ENCODE results near the gene CEP89.

CEP89 gene

DNA sequence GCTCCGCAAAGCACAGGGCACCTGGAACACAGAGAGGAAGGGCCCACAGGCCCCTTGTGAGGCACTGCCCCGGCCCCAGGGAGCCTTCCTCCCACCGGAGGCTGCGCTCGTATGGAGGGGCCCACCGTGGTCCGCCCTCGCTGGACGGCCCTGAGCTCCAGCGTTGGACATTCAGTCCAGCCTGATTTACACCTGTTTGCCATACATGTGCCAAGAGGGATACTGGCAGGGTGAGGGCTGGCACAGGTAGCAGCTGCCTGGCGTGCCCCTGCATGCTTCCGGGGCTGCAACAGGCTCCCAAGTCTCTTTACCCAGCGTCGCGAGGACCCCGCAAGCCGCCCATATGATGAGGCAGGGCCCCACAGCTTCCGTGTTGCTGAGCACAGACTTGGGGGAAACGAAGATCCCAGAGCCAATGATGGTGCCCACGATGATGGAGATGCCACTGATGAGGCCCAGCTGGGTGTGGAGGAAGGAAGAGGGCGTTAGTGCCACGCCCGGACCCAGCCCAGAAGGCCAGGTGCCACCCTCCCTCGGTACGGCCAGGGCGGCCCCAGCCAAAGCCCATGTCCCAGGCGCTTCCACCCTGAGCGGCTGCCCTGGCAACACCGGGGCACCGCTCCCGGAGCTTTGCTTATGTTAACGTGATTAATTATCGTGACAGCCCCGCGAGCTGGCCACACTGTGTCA lies 107.3 kb downstream of the CEP89 start:
- Histone ChIP-seq H3K79me2 (ENCODE audit: low read length) (no peaks in the 10 kb centered on the region), H3K9ac (ENCODE audit: low read length) (no peak overlapping the region), H3K27me3 (replicated peaks; ENCODE audit: insufficient read depth, low read length) (no peaks in the 10 kb centered on the region; the same call in 1 of the 2 replicates), H3K4me2 (ENCODE audit: low read depth, low read length) (no peak overlapping the region), H3K4me1 (ENCODE audit: low read length) (no peaks in the 10 kb centered on the region), H2AFZ (ENCODE audit: low read length) (no peak overlapping the region), H4K20me1 (ENCODE audit: insufficient read depth, low read length) (no peaks in the 10 kb centered on the region), H3K9me2 (replicated peaks; ENCODE audit: insufficient read depth, low read length) (no peaks in the 10 kb centered on the region), H3K9me3 (replicated peaks; ENCODE audit: insufficient read depth, low read length) (no peaks in the 10 kb centered on the region), H3F3A (ENCODE audit: insufficient read depth, low read length) (no peaks in the 10 kb centered on the region), H3K36me3 (replicated peaks; ENCODE audit: insufficient read depth, low read length) (no peaks in the 10 kb centered on the region), H3K4me3 (ENCODE audit: low read length) (no peak overlapping the region), H3K27ac (ENCODE audit: low read length) (no peak overlapping the region)
- no peak for TF ChIP-seq EZH2 (optimal IDR thresholded peaks at IDR 0.05; ENCODE audit: low read depth, low read length)
- no peak for TF ChIP-seq EZH2phosphoT487 (IDR thresholded peaks at IDR 0.05; ENCODE audit: low read length)
- TF ChIP-seq, protein P1, sequence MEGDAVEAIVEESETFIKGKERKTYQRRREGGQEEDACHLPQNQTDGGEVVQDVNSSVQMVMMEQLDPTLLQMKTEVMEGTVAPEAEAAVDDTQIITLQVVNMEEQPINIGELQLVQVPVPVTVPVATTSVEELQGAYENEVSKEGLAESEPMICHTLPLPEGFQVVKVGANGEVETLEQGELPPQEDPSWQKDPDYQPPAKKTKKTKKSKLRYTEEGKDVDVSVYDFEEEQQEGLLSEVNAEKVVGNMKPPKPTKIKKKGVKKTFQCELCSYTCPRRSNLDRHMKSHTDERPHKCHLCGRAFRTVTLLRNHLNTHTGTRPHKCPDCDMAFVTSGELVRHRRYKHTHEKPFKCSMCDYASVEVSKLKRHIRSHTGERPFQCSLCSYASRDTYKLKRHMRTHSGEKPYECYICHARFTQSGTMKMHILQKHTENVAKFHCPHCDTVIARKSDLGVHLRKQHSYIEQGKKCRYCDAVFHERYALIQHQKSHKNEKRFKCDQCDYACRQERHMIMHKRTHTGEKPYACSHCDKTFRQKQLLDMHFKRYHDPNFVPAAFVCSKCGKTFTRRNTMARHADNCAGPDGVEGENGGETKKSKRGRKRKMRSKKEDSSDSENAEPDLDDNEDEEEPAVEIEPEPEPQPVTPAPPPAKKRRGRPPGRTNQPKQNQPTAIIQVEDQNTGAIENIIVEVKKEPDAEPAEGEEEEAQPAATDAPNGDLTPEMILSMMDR (IDR thresholded peaks at IDR 0.05; ENCODE audit: low read length), result no peak
- no peak for DNase-seq

DNA sequence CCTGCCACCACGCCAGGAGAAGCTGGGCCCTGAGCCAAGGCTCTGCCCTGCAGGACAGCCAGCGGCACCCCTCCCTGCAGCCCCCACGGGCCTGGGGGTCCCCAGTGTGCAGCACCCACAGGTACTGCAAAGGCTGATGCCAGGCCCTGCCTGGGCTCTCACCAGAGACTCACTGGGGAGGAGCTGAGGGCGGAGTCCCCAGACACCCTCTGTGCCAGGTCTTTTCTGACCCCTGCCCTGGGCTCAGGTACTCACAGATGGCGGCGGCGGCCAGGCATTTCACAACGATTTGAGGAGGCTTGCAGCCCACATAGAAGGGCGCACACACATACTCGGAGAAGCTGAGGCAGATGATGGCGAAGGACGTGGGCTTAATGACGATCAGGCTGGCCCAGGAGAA lies 107.9 kb downstream of the CEP89 start:
- Histone ChIP-seq H4K20me1 (ENCODE audit: insufficient read depth, low read length) (no peaks in the 10 kb centered on the region), H3K9me3 (replicated peaks; ENCODE audit: insufficient read depth, low read length) (no peaks in the 10 kb centered on the region), H3K27ac (ENCODE audit: low read length) (no peak overlapping the region), H3F3A (ENCODE audit: insufficient read depth, low read length) (no peaks in the 10 kb centered on the region), H3K27me3 (replicated peaks; ENCODE audit: insufficient read depth, low read length) (no peaks in the 10 kb centered on the region; the same call in 1 of the 2 replicates), H3K9me2 (replicated peaks; ENCODE audit: insufficient read depth, low read length) (no peaks in the 10 kb centered on the region), H3K36me3 (replicated peaks; ENCODE audit: insufficient read depth, low read length) (no peaks in the 10 kb centered on the region), H3K4me3 (ENCODE audit: low read length) (no peak overlapping the region), H3K4me1 (ENCODE audit: low read length) (no peaks in the 10 kb centered on the region), H3K79me2 (ENCODE audit: low read length) (no peaks in the 10 kb centered on the region), H3K9ac (ENCODE audit: low read length) (no peak overlapping the region), H2AFZ (ENCODE audit: low read length) (no peak overlapping the region), H3K4me2 (ENCODE audit: low read depth, low read length) (no peak overlapping the region)
- no peak for DNase-seq
- TF ChIP-seq EZH2phosphoT487 (IDR thresholded peaks at IDR 0.05; ENCODE audit: low read length), result no peak
- TF ChIP-seq EZH2 (optimal IDR thresholded peaks at IDR 0.05; ENCODE audit: low read depth, low read length), result no peak
- TF ChIP-seq, protein P1 (IDR thresholded peaks at IDR 0.05; ENCODE audit: low read length), result no peak

DNA sequence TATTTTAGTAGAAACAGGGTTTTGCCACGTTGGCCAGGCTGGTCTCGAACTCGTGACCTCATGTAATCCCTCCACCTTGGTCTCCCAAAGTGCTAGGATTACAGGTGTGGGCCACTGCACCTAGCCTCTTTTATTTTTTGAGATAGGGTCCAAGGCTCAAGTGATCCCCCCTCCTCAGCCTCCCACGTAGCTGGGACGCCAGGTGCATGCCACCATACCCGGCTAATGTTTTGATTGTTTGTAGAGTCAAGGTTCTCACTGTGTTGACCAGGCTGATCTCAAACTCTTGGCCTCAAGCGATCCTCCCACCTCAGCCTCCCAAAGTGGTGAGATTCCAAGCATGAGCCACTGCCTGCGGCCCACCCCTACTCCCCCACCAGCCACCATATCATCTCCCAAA lies 108.5 kb downstream of the CEP89 start:
- Histone ChIP-seq H3K4me3 (ENCODE audit: low read length) (no peak overlapping the region), H2AFZ (ENCODE audit: low read length) (no peak overlapping the region), H3K9ac (ENCODE audit: low read length) (no peak overlapping the region), H3K27me3 (replicated peaks; ENCODE audit: insufficient read depth, low read length) (no peaks in the 10 kb centered on the region; the same call in 1 of the 2 replicates), H3K79me2 (ENCODE audit: low read length) (no peaks in the 10 kb centered on the region), H3K4me1 (ENCODE audit: low read length) (no peaks in the 10 kb centered on the region), H3K36me3 (replicated peaks; ENCODE audit: insufficient read depth, low read length) (no peaks in the 10 kb centered on the region), H3K9me3 (replicated peaks; ENCODE audit: insufficient read depth, low read length) (no peaks in the 10 kb centered on the region), H3K27ac (ENCODE audit: low read length) (no peak overlapping the region), H3K9me2 (replicated peaks; ENCODE audit: insufficient read depth, low read length) (no peaks in the 10 kb centered on the region), H3K4me2 (ENCODE audit: low read depth, low read length) (no peak overlapping the region), H3F3A (ENCODE audit: insufficient read depth, low read length) (no peaks in the 10 kb centered on the region), H4K20me1 (ENCODE audit: insufficient read depth, low read length) (no peaks in the 10 kb centered on the region)
- no peak for DNase-seq
- TF ChIP-seq EZH2phosphoT487 (IDR thresholded peaks at IDR 0.05; ENCODE audit: low read length), result no peak
- TF ChIP-seq, protein P1 (IDR thresholded peaks at IDR 0.05; ENCODE audit: low read length), result no peak
- TF ChIP-seq EZH2 (optimal IDR thresholded peaks at IDR 0.05; ENCODE audit: low read depth, low read length), result no peak
